Adrenal gland (tissue), 5 donors: ENCODE data around the gene TTLL12.

Experiments
- CTCF ChIP-seq, 6 experiments: fragments of 450-650 bp in 4 of 6; fragments of 200-600 bp in 2 of 6; sonication (generic) in 1 of 6; IDR thresholded peaks; 1 replicate in 5 of 6; 2 replicates in 1 of 6; pipeline versions ENCODE4 v1.5.1 to v1.8.0; 2016 to 2021; ENCODE audit warnings: antibody characterized with exemption in 6 of 6, mild to moderate bottlenecking in 2 of 6, moderate library complexity in 1 of 6
- POLR2A ChIP-seq, 2 donors: fragments of 450-650 bp; IDR thresholded peaks; one replicate each; pipeline ENCODE4 v1.6.1; 2017; ENCODE audit warnings: antibody characterized with exemption in 2 of 2, mild to moderate bottlenecking in 2 of 2, moderate library complexity in 1 of 2
- donor health status: DM: no; HTN: no; CAD: no.

GRCh38 chr22:43162412-43163150, 24.4 kb downstream of the TTLL12 start:
- no peak for TF ChIP-seq CTCF (IDR thresholded peaks at IDR 0.05)
- TF ChIP-seq POLR2A (IDR thresholded peaks at IDR 0.05) = no peak
